Left lung (tissue), 10 donors: Measurements from ENCODE around the gene C1QTNF1. TPM values are rescaled to one million over a fixed set of nuclear protein-coding genes. Genes with fewer than 3 reads are reported as not detected.
"Not testable (repeated sequence)": the region's sequence is repeated elsewhere in the genome, so short reads cannot be mapped to it uniquely, and the experiment has no call there.

Experiments used
- ATAC-seq: fragments of 200-7000 bp; cut with Tn5 transposase; one replicate; pipeline ENCODE4 v1.9.1; 2020; ENCODE audit warnings: moderate library complexity
- DNase-seq, 4 donors: peaks; one replicate each; pipeline ENCODE4 v3.0.0-alpha.2; 2013 to 2020
- H3K27ac ChIP-seq, 2 donors: fragments of 200-600 bp; sonication (generic) in 1 of 2; one replicate each; pipeline versions ENCODE4 v1.5.0 to v1.8.0; 2020 to 2021
- H3K27me3 ChIP-seq, 2 donors: fragments of 200-600 bp; sonication (generic) in 1 of 2; one replicate each; pipeline versions ENCODE4 v1.5.0 to v1.8.0; 2020 to 2021
- H3K36me3 ChIP-seq, 2 donors: fragments of 200-600 bp; sonication (generic) in 1 of 2; one replicate each; pipeline versions ENCODE4 v1.5.0 to v1.8.0; 2020 to 2021
- H3K4me1 ChIP-seq, 2 donors: fragments of 200-600 bp; one replicate each; pipeline ENCODE4 v1.8.0; 2021
- H3K4me3 ChIP-seq, 2 donors: fragments of 200-600 bp; sonication (generic) in 1 of 2; one replicate each; pipeline versions ENCODE4 v1.5.0 to v1.8.0; 2020 to 2021; ENCODE audit warnings: mild to moderate bottlenecking in 1 of 2
- H3K9me3 ChIP-seq, 2 donors: fragments of 200-600 bp; sonication (generic) in 1 of 2; one replicate each; pipeline versions ENCODE4 v1.5.0 to v1.8.0; 2020 to 2021
- CTCF ChIP-seq, 2 donors: fragments of 200-600 bp; sonication (generic) in 1 of 2; IDR thresholded peaks; one replicate each; pipeline versions ENCODE4 v1.5.0 to v1.8.0; 2021; ENCODE audit warnings: antibody characterized with exemption in 2 of 2
- intact Hi-C, 2 donors: fragments of 100-400 bp; cut with DNase I; formaldehyde crosslinking; loops; one replicate each; pipeline versions ENCODE4 v1.11.2 to v1.14.2; 2022
- polyA plus RNA-seq, 6 donors: library from polyadenylated mRNA; unstranded; fragments of 120-200 nt; gene quantifications; one replicate each; pipeline ENCODE4 v1.2.1, GENCODE V29; 2013; ENCODE audit not compliant: insufficient read length in 6 of 6
- total RNA-seq, 2 donors: library from RNA; stranded (reverse); fragmentation: NEBNext Ultra II Directional; extraction: Animal tissue kit (Norgen Biotek cat#: 25700); gene quantifications; one replicate each; pipeline ENCODE4 v1.2.1, GENCODE V29; 2021
- donor health status: DM: no; HTN: yes; CAD: no.
- donor health status: DM: no; HTN: no; CAD: no.

C1QTNF1 gene
- total and polyA plus RNA-seq, 8 donors = 1.4 to 31.4 (median 2.2) TPM

DNA sequence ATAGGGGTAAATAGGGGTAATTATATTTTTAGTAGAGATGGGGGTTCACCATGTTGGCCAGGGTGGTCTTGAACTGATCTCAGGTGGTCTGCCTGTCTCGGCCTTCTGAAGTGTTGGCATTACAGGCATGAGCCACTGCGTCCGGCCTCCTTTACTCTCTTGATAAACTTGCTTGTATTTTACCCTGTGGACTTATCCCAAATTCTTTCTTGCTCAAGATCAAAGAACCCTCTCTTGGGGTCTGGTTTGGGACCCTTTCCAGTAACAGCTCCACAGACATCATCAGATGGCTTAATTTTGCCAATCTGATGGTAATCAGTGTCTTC lies 5.6 kb upstream of the C1QTNF1 start:
- intact Hi-C loops = no loop called here
- Histone ChIP-seq H3K27ac (no peak overlapping the region), H3K9me3 (peaks cover 0 to 7% of the 10 kb centered on the region in 2 donors), H3K36me3 (no peaks in the 10 kb centered on the region), H3K4me3 (no peak overlapping the region), H3K27me3 (peaks cover 0 to 19% of the 10 kb centered on the region in 2 donors), H3K4me1 (peaks cover 8 to 26% of the 10 kb centered on the region in 2 donors)
- TF ChIP-seq CTCF (IDR thresholded peaks at IDR 0.05) = no peak
- no peak for DNase-seq
- no peak for ATAC-seq

DNA sequence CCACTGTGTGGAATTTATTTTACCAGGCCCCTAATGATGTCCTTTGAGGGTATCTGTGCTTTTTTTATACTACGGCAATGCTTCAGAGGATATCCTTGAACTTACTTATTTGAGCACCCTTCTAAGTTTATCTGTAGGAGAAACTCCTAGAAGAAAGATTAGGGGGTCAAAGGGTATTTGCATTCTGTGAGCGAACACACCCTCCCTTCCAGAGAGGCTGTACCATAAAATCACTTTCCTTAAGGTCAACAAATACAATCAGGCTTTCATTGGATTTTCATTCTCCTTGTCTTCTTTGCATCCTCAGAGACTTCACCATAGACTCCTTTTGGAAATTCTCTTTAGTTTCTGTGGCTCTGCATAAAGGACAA lies 4.7 kb upstream of the C1QTNF1 start:
- peaks cover 0 to 28% of the 10 kb centered on the region in 2 donors for H3K27me3 ChIP-seq
- no peak for DNase-seq
- no peak overlapping the region for H3K27ac ChIP-seq
- intact Hi-C loops = no loop called here
- H3K4me3 ChIP-seq = no peak overlapping the region
- ATAC-seq = no peak
- H3K36me3 ChIP-seq = no peaks in the 10 kb centered on the region
- peaks cover 8 to 36% of the 10 kb centered on the region in 2 donors for H3K4me1 ChIP-seq
- H3K9me3 ChIP-seq = peaks cover 0 to 7% of the 10 kb centered on the region in 2 donors
- no peak for TF ChIP-seq CTCF (IDR thresholded peaks at IDR 0.05)

- intact Hi-C loops = no loop called here
- Histone ChIP-seq H3K4me1 (peaks cover 13 to 42% of the 10 kb centered on the region in 2 donors), H3K9me3 (peaks cover 0 to 7% of the 10 kb centered on the region in 2 donors), H3K27ac (peak overlapping the region; percentile 9 to 35), H3K36me3 (no peaks in the 10 kb centered on the region), H3K27me3 (peaks cover 0 to 35% of the 10 kb centered on the region in 2 donors), H3K4me3 (no peak overlapping the region)
- peak in 2 of 4 donors; percentile 45 to 47 for DNase-seq
- ATAC-seq = peak; percentile 51
- TF ChIP-seq CTCF (IDR thresholded peaks at IDR 0.05) = peak; percentile 51 to 70
Observed at GRCh38 chr17:79019632-79020584, 4.1 kb upstream of the C1QTNF1 start.

DNA sequence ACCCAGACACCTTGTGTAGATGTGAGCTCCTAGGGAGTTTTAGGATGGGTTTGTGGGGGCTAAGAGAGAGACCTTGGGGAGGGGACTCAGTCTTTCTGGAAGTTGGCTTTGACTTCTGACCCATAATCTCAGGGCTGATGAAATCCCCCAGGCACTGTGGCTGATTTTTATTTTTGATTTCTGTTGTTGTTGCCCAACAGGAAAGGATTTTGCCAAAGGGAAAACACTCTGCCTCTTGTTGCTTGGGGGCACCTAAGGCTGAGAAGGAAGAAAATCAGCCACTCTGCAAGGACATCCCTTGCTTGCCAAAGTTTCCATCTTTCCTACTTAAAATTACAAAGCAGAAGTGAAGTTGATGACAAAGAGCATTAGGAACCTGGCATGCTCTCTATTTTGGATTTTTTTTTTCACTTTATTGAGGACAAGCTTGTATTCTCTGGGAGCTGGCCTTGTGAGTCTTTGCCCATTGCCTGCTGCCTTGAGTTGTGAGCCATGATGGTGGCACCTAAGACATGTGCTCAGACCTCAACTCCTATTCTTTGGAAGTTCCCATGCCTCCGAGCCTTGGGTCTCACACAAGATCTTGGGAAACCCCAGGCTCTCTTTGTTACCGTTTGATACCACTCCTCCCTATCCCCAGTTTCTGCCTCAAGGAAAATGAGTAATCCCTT lies 3.2 kb upstream of the C1QTNF1 start:
- ATAC-seq = no peak
- intact Hi-C loops = no loop called here
- Histone ChIP-seq H3K4me1 (peaks cover 17 to 49% of the 10 kb centered on the region in 2 donors), H3K9me3 (peaks cover 0 to 2% of the 10 kb centered on the region in 2 donors), H3K4me3 (no peak overlapping the region), H3K27ac (peak overlapping the region; percentile 9 to 35), H3K36me3 (no peaks in the 10 kb centered on the region), H3K27me3 (peaks cover 0 to 43% of the 10 kb centered on the region in 2 donors)
- no peak for DNase-seq
- no peak for TF ChIP-seq CTCF (IDR thresholded peaks at IDR 0.05)

GRCh38 chr17:79021929-79022328 lies 2.0 kb upstream of the C1QTNF1 start:
- H3K36me3 ChIP-seq, H3K9me3 ChIP-seq, H3K4me3 ChIP-seq, intact Hi-C loops, DNase-seq, ATAC-seq: not testable (repeated sequence)
- Histone ChIP-seq H3K27ac (peak overlapping the region in 1 of 2 donors; percentile 55), H3K27me3 (peaks cover 0 to 54% of the 10 kb centered on the region in 2 donors), H3K4me1 (peaks cover 24 to 59% of the 10 kb centered on the region in 2 donors)
